Fibroblast of skin of left quadriceps (primary cell): Measurements from ENCODE around the gene PLCB2.

Source experiments
- DNase-seq, 2 experiments: peaks; one replicate each; pipeline ENCODE4 v3.0.0-alpha.2; 2013; ENCODE audit warnings: low read depth in 2 of 2

PLCB2 gene

DNA sequence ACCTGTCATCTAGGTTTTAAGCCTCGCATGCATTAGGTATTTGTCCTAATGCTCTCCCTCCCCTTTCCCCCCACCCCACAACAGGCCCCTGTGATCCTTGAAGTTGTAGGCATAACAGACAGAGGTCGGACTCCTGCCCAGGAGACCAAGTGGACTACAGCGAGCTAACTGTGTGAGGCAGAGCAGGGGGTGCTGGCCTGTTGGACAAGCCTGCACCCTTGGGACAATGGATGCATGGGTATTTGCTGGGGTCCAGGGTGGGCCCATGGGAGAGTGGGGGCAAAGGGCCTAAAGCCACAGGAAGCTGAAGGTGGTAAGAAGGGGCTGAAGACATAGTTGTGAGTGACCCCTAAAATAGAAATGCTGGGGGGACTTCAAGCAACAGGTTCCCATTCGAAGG is 2.5 kb downstream of the PLCB2 start:
- no peak for DNase-seq

DNA sequence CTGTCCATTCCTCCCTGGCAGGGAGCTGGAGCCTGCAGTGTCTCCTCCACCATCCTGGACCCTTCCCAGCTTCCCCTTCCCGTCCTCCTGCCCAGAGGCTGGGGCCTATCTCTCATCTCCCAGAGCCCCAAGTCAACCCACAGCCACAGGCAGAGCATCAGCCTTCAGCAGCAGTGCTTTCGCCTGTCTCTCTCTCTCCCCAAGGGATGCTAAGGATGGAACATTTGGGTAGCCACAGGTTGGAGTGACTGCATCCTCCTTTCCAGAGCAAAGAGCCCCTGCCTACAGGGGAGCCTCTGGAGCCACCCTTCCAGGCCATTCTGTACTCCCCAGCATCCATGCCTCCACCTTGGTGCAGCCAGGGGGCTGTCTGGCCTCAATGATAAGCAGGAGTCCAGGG is 4.2 kb downstream of the PLCB2 start:
- DNase-seq, result no peak

GRCh38 chr15:40302981-40303380 is 4.8 kb downstream of the PLCB2 start:
- DNase-seq, result no peak

- no peak for DNase-seq
Measured at GRCh38 chr15:40302288-40302886, 5.3 kb downstream of the PLCB2 start.

GRCh38 chr15:40301467-40302179 is 6.1 kb downstream of the PLCB2 start:
- no peak for DNase-seq

GRCh38 chr15:40300771-40301170 is 7.0 kb downstream of the PLCB2 start:
- no peak for DNase-seq

- no peak for DNase-seq
Measured at GRCh38 chr15:40300367-40300766, 7.4 kb downstream of the PLCB2 start.

GRCh38 chr15:40298216-40298935 is 9.4 kb downstream of the PLCB2 start:
- no peak for DNase-seq

- no peak for DNase-seq
Measured at GRCh38 chr15:40297356-40297755, 10.4 kb downstream of the PLCB2 start.

DNA sequence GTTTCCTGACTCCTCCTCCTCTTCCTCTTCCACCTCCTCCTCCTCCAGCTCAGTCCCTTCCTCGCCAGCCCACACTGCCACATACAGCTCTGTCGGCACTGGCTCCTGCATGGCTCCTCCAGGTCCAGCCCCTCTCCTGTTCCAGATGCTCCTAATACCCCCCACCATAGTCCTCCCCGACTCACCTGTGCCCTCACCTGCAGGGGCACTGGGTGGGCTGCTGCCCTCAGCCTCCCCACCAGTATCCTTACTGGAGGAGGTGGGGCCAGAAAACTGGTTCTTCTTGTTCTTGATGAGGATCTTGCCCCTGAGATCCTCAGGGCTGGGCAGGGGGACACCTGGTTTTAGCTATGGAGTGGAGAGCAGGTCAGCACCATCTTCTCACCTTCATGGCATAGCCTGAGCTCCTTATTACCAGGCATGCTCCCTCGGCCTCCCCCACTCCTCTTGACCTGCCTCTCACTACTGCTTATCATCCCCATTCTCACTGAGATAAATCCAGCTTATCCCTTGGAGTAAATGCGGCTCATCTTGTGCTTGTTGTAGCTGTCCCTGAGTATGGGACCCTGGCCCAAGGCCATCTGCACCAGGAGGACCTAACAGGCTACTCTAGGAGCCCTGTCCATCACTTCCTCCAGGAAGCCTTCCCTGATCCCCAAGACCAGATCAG is 11.0 kb downstream of the PLCB2 start:
- no peak for DNase-seq

GRCh38 chr15:40295877-40296560 is 11.7 kb downstream of the PLCB2 start:
- DNase-seq, result no peak

DNA sequence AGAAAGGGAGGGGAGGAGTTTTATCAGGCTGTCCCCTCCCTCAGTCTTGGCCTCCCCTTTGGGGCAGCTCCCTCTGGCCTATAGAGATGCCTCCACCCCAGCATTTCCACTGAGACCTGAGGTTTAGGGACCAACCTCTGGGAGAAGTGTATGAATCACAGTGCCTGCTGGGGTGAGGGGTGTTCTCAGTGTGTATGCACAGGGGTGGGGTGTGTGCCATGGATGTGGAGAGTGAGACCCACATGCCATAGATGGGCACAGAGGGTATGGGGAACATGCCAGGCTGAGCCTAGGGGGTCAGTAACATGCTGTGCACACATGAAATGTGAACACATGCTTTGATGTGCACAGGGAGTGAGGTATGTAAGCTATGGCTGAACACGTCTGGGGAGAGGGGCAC is 12.4 kb downstream of the PLCB2 start:
- DNase-seq, result no peak

GRCh38 chr15:40293905-40294895 is 13.5 kb downstream of the PLCB2 start:
- DNase-seq, result no peak

DNA sequence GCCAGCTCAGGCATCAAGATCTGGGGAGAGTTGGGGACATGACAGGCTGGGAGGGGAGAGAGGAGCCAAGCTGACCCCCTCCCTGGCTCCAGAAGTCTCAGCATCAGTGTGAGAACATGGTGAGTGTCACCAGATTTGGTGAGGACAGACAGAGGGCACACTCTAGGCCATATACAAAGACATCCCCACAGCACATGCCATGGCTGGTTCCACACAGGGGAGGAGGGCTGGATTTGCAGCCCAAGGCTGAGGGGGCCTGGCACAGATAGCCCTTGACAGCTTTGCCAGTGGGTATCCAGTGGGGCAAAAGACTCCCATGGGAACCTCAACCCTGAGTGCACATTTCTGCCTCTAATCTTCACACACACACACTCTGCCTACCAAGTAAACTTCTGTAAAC is 14.7 kb downstream of the PLCB2 start:
- no peak for DNase-seq

GRCh38 chr15:40292246-40292645 is 15.5 kb downstream of the PLCB2 start:
- DNase-seq, result no peak

DNA sequence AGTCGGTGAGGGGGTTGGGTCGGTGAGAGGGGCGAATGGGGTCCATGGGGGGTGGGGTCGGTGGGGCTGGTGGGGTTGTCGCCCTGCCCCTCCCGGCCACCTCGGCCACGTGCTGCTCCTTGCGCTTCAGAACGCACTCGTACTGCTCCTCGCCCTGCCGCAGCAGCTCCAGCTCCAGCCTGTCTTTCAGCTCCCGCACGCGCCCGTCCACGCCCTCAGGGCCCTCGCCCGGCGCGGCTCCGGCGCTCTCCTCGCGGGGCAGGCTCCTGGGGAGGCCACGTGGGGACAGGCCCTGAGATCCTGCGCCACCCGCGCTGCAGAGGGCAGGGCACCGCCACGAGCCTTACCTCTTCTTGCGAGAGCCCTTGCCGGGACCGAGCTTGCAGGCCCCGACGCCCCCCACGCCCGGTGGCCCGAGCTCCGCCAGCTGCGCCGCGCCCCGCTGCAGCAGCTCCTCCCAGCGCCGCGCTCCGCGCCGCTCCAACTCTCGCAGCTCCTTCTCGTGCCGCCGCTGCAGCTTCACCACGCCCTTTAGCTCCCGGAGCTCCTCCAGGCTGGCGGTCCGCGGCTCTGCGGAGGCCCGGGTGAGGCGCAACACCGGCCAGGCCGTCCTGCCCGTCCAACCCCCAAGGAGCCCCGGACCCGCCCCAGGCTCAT is 16.7 kb downstream of the PLCB2 start:
- peak in 1 of 2 experiments; percentile 16 for DNase-seq

DNA sequence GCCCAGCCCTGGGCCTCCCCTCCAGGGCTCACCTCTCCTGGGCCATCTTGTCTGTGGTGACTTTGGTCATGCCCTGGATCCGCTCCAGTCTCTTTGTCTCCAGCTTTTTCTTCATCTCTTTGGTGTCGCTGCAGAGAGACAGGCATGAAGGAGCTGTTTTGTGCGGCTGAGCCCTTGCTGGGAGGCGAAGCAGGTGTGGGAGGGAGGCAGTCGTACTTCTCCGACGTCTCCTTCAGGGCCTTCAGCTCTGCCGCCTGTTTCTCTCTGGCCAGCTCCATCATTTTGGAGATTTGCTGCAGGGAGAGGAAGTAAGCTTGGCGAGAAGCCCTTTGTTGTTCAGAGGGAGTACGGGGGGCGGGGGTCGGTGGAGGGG is 17.2 kb downstream of the PLCB2 start:
- DNase-seq, result no peak

- DNase-seq, result no peak
Measured at GRCh38 chr15:40289140-40289775, 18.5 kb downstream of the PLCB2 start.

- no peak for DNase-seq
Measured at GRCh38 chr15:40287968-40288367, 19.8 kb downstream of the PLCB2 start.

- no peak for DNase-seq
Measured at GRCh38 chr15:40287505-40287904, 20.2 kb downstream of the PLCB2 start.
